Suprapubic skin (tissue), 4 donors: ENCODE measurements around the gene ARFGAP3.

Experiments used
- EP300 ChIP-seq: sonication (generic); formaldehyde crosslinking; IDR thresholded peaks from one replicate; pipeline ENCODE4 v1.6.1; 2017; ENCODE audit warnings: antibody characterized with exemption
- POLR2A ChIP-seq, 2 donors: fragments of 450-650 bp; IDR thresholded peaks; one replicate each; pipeline ENCODE4 v1.6.1; 2017; ENCODE audit warnings: antibody characterized with exemption in 2 of 2, mild to moderate bottlenecking in 2 of 2, moderate library complexity in 2 of 2
- POLR2AphosphoS5 ChIP-seq, 3 donors: sonication (generic); formaldehyde crosslinking; IDR thresholded peaks; one replicate each; pipeline ENCODE4 v1.6.1; 2017; ENCODE audit warnings: antibody characterized with exemption in 3 of 3
- TF ChIP-seq, protein P1 (sequence below), 2 donors: fragments of 200-600 bp in 1 of 2; fragments of 450-650 bp in 1 of 2; sonication (generic) in 1 of 2; IDR thresholded peaks; one replicate each; pipeline ENCODE4 v1.5.1; 2016 to 2019; ENCODE audit warnings: antibody characterized with exemption in 2 of 2, mild to moderate bottlenecking in 1 of 2, moderate library complexity in 1 of 2

DNA sequence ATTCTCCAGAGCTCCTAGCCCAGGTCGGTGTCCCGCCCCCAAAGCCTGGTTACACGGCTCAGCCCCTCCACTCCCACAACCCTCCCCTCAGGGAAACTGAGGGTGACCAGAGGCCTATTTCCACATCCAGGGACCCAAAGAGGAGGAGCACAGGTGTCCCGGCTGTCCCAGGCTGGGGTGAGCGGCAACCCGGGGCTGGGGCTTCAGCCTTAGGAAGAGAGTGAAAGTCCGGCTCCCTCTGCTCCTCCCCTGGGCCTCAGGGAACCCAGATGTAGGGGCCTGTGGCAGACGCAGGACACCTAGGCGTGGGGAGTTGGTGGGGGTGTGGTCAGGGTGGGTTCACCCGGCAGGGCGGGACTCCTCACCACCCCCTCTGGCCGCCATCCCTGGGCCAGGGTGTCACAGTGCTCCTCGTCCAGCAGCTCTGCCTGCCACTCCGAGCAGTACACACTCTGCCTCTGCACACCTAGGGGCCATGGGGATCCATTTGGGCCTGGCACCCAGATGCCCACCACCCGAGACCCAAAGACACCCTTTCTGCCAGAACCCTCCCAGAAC lies 63.1 kb downstream of the ARFGAP3 start:
- TF ChIP-seq, protein P1, sequence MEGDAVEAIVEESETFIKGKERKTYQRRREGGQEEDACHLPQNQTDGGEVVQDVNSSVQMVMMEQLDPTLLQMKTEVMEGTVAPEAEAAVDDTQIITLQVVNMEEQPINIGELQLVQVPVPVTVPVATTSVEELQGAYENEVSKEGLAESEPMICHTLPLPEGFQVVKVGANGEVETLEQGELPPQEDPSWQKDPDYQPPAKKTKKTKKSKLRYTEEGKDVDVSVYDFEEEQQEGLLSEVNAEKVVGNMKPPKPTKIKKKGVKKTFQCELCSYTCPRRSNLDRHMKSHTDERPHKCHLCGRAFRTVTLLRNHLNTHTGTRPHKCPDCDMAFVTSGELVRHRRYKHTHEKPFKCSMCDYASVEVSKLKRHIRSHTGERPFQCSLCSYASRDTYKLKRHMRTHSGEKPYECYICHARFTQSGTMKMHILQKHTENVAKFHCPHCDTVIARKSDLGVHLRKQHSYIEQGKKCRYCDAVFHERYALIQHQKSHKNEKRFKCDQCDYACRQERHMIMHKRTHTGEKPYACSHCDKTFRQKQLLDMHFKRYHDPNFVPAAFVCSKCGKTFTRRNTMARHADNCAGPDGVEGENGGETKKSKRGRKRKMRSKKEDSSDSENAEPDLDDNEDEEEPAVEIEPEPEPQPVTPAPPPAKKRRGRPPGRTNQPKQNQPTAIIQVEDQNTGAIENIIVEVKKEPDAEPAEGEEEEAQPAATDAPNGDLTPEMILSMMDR (IDR thresholded peaks at IDR 0.05): no peak
- TF ChIP-seq POLR2A (IDR thresholded peaks at IDR 0.05) (no peak), EP300 (no peak), POLR2AphosphoS5 (IDR thresholded peaks at IDR 0.05) (no peak)
